ENCODE measurements around the gene TK2. TPM values are rescaled to one million over a fixed set of nuclear protein-coding genes. Genes with fewer than 3 reads are reported as not detected.
"Not testable (repeated sequence)": the region's sequence is repeated elsewhere in the genome, so short reads cannot be mapped to it uniquely, and the experiment has no call there.

TK2 gene
- total RNA-seq, 4 donors from 2014 or later: 15.7 to 20.6 (median 16.6) TPM

GRCh38 chr16:66515596-66516508 lies 34.1 kb downstream of the TK2 start:
- TF ChIP-seq EP300 (IDR thresholded peaks at IDR 0.05; ENCODE audit: low read depth) (no peak), POLR2A (IDR thresholded peaks at IDR 0.05) (no peak), POLR2AphosphoS5 (IDR thresholded peaks at IDR 0.05) (no peak)
- TF ChIP-seq, protein P1, sequence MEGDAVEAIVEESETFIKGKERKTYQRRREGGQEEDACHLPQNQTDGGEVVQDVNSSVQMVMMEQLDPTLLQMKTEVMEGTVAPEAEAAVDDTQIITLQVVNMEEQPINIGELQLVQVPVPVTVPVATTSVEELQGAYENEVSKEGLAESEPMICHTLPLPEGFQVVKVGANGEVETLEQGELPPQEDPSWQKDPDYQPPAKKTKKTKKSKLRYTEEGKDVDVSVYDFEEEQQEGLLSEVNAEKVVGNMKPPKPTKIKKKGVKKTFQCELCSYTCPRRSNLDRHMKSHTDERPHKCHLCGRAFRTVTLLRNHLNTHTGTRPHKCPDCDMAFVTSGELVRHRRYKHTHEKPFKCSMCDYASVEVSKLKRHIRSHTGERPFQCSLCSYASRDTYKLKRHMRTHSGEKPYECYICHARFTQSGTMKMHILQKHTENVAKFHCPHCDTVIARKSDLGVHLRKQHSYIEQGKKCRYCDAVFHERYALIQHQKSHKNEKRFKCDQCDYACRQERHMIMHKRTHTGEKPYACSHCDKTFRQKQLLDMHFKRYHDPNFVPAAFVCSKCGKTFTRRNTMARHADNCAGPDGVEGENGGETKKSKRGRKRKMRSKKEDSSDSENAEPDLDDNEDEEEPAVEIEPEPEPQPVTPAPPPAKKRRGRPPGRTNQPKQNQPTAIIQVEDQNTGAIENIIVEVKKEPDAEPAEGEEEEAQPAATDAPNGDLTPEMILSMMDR (IDR thresholded peaks at IDR 0.05): peak; percentile 17 to 28 (median 19)
- H3K36me3 ChIP-seq: peaks cover 0 to 3% (median 0%) of the 10 kb centered on the region in 4 donors
- 53 to 62% methylated on average over 7 to 12 of the region's 12 CpGs for WGBS, 2 donors (ENCODE audit: low coverage in 1 of 2)
- H3K9me3 ChIP-seq: no peaks in the 10 kb centered on the region
- in situ Hi-C loops (cut with MboI; ENCODE audit: low pct_ligation_motif_present in 1 of 4, low pct_unique_long_range_greater_than_20kb in 1 of 4, low sequenced_read_pairs in 3 of 4): no loop called here
- peaks cover 26 to 66% (median 38%) of the 10 kb centered on the region in 4 donors for H3K4me1 ChIP-seq
- H3K27ac ChIP-seq: peak overlapping the region; percentile 97 to 99 (median 98)
- H3K27me3 ChIP-seq: no peaks in the 10 kb centered on the region
- no peak for DNase-seq
- intact Hi-C loops (cut with DNase I; ENCODE audit: low total_unique reads): no loop called here
- H3K4me3 ChIP-seq: peak overlapping the region in 2 of 4 donors; percentile 7 to 17

- in situ Hi-C loops (cut with MboI; ENCODE audit: low pct_ligation_motif_present in 1 of 4, low pct_unique_long_range_greater_than_20kb in 1 of 4, low sequenced_read_pairs in 3 of 4); H3K27me3 ChIP-seq; DNase-seq; H3K4me3 ChIP-seq; intact Hi-C loops (cut with DNase I; ENCODE audit: low total_unique reads); H3K9me3 ChIP-seq; H3K36me3 ChIP-seq: not testable (repeated sequence)
- peak overlapping the region; percentile 97 to 99 (median 98) for H3K27ac ChIP-seq
- WGBS, 2 donors (ENCODE audit: low coverage in 1 of 2): 87 to 100% methylated on average over 1 to 10 of the region's 10 CpGs
- H3K4me1 ChIP-seq: peaks cover 26 to 61% (median 38%) of the 10 kb centered on the region in 4 donors
Observed at GRCh38 chr16:66514980-66515595, 34.8 kb downstream of the TK2 start.

GRCh38 chr16:66514391-66514790 lies 35.5 kb downstream of the TK2 start:
- H3K27ac ChIP-seq; H3K27me3 ChIP-seq; DNase-seq; H3K4me3 ChIP-seq; H3K36me3 ChIP-seq; intact Hi-C loops (cut with DNase I; ENCODE audit: low total_unique reads); in situ Hi-C loops (cut with MboI; ENCODE audit: low pct_ligation_motif_present in 1 of 4, low pct_unique_long_range_greater_than_20kb in 1 of 4, low sequenced_read_pairs in 3 of 4); H3K9me3 ChIP-seq: not testable (repeated sequence)
- WGBS, 2 donors (ENCODE audit: low coverage in 1 of 2): 97 to 98% methylated on average over 7 to 8 of the region's 17 CpGs
- H3K4me1 ChIP-seq: peaks cover 26 to 54% (median 38%) of the 10 kb centered on the region in 4 donors

DNA sequence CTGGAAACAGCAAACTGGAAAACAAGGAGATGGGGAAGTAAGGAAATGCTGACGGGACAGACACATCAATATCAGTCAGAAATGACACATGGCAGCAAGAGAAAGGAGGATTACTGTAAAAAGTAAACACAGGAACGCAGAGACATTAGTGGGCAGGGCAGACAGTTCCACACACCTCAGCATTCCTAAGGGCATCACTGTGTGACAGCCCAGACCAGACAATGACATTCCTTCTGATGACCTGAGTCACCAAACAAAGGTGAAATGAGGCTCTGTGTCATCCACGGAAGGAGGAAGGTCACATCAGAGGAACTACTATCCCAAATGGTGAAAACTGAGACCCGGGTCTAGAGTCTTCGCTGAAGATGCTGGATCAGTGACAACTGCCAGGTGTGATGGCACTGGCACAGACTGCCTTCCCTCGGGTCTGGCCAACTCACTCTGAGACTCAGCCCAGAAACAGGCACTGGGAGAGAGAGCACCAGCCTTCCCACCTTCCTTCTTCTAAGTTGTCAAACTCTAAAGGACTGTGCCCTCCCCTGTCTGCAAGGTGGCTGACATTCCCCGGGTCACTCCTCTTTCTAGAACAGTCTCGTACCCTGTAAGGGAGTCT lies 36.7 kb downstream of the TK2 start:
- peaks cover 0 to 3% (median 0%) of the 10 kb centered on the region in 4 donors for H3K36me3 ChIP-seq

More for the DNA sequence above, 36.7 kb downstream of the TK2 start:
- in situ Hi-C loops (cut with MboI; ENCODE audit: low pct_ligation_motif_present in 1 of 4, low pct_unique_long_range_greater_than_20kb in 1 of 4, low sequenced_read_pairs in 3 of 4) (no loop called here), intact Hi-C loops (cut with DNase I; ENCODE audit: low total_unique reads) (no loop called here)
- Histone ChIP-seq H3K9me3 (no peaks in the 10 kb centered on the region), H3K4me3 (no peak overlapping the region), H3K27ac (peak overlapping the region in 2 of 4 donors; percentile 30 to 42), H3K4me1 (peaks cover 25 to 49% (median 38%) of the 10 kb centered on the region in 4 donors), H3K27me3 (no peaks in the 10 kb centered on the region)
- TF ChIP-seq, protein P1 (IDR thresholded peaks at IDR 0.05): no peak
- TF ChIP-seq POLR2AphosphoS5 (IDR thresholded peaks at IDR 0.05): no peak
- no peak for TF ChIP-seq EP300 (IDR thresholded peaks at IDR 0.05; ENCODE audit: low read depth)
- TF ChIP-seq POLR2A (IDR thresholded peaks at IDR 0.05): no peak
- 73 to 82% methylated on average over 4 to 8 of the region's 8 CpGs for WGBS, 2 donors (ENCODE audit: low coverage in 1 of 2)
- no peak for DNase-seq

Measured in transverse colon (tissue), 4 donors.